Astrocyte (in vitro differentiated cells and primary cell): ENCODE measurements around the gene HNRNPUL1.

ENCODE experiments used
- CTCF ChIP-seq: IDR thresholded peaks from 2 replicates; pipeline ENCODE4 v1.5.1; 2011; ENCODE audit warnings: low read depth, mild to moderate bottlenecking, inconsistent platforms, low read length, moderate library complexity; ENCODE audit not compliant: insufficient read depth
- EZH2 ChIP-seq: IDR thresholded peaks from 2 replicates; pipeline ENCODE4 v1.6.1; 2012; ENCODE audit warnings: mild to moderate bottlenecking, low read length, inconsistent platforms; ENCODE audit not compliant: insufficient read depth

GRCh38 chr19:41217741-41218140 is 46.4 kb upstream of the HNRNPUL1 start:
- TF ChIP-seq CTCF, result no peak
- TF ChIP-seq EZH2, result no peak
